ENCODE measurements around the gene SPTSSB.

SPTSSB gene

GRCh38 chr3:161296814-161297213 lies 74.5 kb downstream of the SPTSSB start:
- in situ Hi-C loops (cut with MboI; ENCODE audit: low sequenced_read_pairs) = loop anchor here (25.0 kb wide), 1 partner anchor 115 kb away; no protein-coding TSS in a partner anchor

GRCh38 chr3:161295325-161295724 lies 76.0 kb downstream of the SPTSSB start:
- in situ Hi-C loops (cut with MboI; ENCODE audit: low sequenced_read_pairs) = loop anchor here (25.0 kb wide), 1 partner anchor 117 kb away; no protein-coding TSS in a partner anchor
